Fibroblast of gingiva (primary cell): ENCODE measurements around the gene SORCS2.

Experiments used
- DNase-seq: peaks from one replicate; pipeline ENCODE4 v3.0.0-alpha.2; 2011; ENCODE audit warnings: low read depth

The SORCS2 gene

DNA sequence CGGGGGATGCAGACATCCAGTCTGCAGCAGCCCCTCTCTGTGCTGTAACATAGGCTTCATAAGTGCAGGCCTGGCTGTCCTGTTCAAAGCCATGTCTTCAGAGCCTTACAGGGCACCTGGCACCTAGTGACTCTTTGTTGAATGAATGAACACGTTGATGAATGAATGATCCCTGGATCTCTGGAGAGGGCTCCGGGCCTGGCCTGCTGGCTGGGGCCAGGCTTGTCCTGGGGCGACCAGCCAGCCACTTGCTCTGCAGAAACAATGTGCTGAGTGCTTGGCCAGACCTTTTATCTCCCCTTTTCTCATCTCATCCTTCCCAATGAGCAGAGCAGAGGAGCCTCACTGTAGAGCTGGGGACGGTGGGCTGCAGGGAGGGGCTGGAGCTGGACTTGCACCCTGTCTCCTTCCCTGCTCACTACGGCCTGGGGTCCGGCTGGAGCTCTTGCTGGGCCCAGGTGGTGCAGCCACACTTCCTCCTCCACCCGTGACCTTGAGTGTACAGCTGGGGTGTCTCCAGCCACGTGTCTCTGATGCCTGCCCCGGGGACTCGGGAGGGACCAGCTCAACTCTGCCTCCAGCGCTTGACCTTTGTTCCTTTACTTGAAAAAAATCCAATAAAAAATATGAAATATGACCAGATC is 164.5 kb downstream of the SORCS2 start:
- no peak for DNase-seq

DNA sequence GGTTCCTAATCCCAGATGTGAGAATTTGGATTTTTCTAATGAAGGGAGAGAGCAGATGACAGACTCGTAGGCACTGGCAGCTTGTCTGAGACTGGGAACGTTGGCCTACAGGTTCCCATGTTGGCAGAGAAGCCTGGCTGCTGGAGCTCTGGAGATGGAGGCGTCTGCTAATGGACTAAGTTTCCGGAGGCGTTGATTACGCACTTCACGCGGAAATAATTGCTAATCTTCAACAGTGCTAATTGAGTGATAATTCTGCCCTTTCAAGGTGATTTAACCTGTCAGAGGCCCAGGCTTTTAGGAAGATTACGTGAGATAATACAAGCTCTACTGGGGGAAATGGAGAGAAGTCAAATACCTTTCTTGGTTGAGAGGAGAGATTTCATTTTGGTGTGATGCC is 165.0 kb downstream of the SORCS2 start:
- DNase-seq, result no peak

DNA sequence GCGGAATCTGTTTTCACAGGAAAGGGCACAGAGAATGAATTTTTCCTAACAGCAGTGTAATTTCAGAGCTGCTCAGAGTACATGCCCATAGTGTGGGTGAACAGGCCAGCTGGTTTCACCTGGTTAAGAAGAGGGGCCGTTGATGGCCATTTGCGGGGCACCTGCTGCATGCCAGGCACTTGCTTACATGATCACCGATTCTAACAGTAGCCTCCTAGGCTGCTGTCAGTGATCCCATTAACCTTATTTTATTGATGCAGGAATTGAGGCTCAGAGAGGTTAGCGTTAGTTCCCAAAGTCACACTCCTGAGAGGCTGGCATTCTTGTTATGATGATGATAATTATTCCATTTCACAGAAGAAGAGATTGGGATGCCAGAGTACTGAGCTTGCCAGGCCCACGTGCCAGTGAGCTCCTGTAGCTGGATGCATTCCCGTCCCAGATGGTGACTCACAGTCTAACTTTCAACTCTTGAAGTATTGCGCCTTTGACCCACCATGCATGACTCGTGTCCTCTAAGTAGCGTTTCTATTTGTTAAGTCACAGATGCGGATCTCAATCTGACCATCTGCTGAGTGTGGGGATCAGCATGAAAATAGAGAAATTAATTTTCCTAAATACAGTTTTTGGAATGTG is 165.9 kb downstream of the SORCS2 start:
- DNase-seq, result peak; percentile 67

DNA sequence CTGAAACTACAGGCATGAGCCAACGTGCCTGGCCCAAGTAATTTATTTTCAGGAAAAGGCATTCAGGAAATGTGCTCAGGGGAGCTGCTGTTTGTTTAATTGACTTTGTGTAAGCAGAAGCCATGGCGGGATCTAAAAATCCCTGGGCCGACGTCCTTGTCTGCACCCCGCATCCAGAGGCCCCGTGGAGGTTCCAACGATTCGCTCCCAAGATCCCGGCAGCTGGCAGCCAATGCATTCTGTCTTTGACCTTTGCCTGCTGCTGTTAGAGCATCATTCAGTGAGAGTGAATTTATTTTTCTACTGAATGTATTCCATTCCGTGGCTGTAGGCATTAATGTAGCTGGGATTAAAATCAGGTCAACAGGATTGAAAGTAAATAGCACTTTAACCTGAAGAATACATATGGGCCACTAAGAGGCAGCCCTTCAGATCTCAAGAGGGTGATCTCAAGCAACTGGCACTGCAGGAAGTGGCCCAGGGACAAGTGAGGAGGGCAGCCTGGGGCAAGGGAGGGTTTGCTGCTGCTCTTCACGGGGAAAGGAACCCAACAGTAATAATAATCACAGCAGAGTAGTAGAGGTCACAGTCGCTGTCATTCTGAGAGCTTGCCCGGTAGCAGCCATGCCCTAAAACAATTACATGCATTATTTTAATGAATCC is 167.2 kb downstream of the SORCS2 start:
- DNase-seq, result no peak

DNA sequence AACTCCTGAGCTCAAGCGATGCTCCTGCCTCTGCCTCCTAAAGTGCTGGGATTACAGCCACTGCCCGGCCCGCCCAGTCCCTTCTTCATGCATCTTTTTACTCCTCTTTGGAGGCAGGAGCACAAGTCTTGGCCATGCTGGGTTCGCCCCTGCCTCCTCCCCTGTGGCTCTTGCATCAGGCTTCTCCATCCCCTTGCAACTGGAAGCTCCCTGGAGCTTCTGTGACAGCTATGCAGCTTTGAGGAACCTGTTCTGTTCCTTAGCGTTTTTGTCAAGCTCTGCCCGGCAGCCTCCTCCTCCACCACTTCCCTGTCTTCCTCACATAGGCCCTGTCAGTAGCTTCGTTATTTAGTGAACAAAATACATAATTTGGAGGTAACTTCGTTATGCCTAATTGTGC is 168.5 kb downstream of the SORCS2 start:
- DNase-seq, result no peak

DNA sequence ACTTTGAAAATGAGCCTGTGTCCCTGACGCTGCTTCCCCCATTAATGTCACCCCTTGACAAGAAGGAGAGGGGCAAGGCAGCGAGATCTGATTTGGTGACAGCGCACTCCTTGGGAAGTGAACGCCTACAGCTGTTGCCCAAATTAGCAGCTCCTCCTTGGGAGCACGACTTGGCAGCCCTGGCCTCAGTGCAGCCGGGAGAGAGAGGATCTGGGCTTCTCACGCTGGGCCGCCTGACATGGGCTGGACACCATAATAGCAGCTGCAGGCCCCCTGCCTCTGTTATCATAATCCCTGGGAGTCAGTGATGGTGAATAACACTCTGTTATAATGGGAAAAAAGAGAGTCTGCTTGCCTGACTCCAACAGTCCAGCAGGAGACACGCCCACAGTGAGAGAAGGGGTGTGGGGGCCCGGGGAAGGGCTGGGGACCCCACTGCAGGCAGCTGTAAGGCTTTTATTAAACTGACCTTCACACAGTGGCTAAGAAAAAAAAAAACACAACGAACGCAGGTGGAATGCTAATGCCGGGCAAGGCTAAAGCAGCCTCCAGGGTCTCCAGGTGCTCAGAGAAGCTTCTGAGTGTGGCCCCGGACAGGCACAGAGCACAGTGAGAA is 169.1 kb downstream of the SORCS2 start:
- DNase-seq, result no peak

DNA sequence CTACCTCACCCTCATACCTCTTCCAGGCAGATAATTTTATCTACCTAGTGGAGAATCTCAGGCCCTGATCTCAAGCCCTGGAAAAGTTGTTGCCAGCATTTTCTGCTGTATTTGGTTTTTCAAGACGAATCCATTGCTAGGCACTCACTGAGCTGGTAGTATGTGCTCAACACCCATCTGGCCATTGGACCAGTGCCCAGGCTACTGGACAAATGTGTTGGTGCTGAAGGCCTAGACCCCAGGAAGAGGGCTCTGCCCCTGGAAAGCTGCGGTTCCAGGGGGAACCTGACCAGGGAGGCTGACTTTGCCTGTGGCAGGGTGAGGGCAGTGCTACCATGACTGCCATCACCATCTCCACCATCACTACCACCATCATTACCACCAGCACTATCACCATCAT is 170.0 kb downstream of the SORCS2 start:
- DNase-seq, result no peak

DNA sequence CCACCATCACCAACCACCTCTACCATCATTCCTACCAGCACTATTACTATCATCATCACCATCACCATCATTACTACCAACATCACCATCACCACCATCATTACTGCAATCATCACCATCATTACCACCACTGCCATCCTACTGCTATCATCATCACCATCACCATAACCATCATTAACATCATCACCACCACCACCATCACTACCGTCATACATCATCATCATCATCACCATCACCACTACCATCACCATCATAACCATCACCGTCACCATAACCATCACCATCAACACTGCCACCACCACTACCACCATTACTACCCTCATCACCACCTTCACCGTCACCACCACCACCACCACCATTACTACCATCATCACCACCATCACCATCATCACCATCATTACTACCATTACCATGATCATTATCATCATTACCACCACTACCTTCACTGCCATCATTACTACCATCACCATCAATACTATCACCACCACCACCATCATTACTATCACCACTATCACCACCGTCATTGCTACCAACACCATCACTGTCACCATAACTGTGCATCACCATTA is 170.6 kb downstream of the SORCS2 start:
- no peak for DNase-seq

DNA sequence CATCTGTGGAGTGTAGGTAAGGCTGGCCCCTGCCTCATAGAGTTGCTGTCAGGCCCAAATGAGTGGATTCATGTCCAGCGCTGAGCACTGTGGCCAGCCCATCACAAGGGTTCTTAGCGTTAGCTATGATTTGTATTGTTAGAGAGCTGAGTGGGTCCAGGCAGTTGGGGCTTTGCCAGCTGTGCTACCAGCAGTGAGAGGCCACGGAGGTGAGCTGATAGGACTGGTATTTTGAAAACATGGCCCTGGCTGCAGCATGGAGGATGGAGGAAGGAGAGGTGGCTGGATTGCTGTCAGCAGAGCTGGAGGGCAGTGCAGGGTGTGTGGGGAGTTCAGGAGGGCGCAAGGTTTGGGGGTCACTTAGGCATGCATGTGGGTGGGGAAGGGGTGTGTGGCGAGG is 172.6 kb downstream of the SORCS2 start:
- no peak for DNase-seq

DNA sequence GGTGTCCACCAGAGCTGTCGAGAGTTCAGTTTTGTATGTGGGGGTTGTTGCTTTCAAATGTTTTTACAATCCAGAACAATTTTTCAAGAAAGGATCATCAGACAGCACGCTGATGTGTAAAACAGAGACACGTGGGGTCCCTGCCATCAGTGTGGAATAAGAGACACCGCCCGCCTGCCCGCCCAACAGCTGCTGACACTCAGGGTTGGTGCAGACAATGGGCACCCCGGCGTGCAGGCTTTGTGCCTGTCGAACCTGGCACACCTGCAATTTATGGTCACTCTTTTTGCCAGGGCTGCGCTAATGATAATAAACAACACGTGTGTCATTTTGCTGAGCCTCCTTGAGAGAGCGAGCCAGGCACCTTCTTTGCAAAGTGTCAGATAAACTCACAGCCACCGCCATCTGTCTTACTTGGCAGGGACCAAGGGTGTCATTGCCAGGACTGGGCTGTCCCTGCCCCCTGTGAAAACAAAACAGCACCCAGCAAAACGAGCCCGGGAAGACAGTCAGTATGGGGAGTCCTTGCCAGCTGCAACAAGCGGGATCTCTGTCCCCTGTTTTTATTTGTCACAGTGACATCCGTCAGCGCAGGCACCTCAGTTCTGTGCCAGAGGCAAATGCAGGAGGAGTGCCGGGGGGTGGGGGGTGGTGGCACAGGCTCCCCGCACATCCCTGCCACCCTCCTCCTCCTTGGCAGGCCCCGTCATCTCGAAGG is 173.3 kb downstream of the SORCS2 start:
- no peak for DNase-seq

DNA sequence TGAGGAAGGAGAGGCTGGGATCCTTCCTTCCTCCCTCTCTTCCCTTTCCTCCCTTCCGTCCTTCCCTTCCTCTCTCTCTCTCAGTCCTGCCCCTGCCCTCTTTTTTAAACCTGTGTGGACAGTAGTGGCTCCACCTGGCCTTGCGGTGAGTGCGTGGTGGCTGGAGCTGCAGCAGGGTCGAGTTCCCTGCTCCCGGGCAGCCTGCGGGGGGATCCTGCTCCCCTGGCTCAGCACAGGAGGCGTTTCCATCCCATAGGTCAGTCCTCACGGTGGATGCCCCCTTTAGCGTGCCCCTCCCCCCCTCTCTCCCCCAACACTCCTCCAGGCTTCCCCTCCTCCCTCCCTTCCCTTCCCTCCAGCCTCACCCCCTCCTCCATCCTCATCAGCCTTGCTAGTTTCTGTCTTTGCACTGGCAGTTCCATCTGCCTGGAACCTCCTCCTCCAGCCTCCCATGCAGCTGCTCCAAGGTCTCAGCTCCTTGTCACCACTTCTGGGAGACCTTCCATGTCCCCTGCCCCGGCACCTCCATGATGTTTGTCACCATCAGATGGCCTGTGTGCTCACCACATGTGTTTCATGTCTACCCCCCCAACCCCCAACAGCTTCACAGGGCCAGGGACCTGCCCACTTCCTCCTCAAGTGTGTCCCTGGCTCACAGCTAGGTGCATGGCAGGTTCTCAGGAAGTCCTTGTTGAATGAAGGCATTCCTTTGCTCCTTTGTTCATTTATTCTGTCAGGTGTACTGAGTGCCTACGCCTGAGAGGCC is 174.0 kb downstream of the SORCS2 start:
- DNase-seq, result no peak

DNA sequence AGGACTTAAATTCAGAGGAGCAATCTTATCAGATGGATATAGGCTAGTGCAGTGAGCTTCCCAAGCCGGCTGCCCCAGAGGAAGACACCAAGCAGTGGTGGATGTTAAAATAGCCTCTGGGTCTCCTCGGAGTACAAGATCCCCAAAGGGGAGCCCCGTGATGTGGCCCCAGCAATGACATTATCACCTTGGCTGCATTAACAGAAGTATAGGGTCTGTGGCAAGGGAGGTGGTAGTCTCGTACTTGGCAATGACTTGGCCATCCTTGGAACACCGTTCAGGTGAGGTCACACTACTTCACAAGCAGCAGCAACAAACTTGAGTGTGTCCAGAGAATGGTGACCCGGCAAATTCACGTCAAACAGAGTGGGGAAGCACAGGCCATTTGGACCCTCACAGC is 174.6 kb downstream of the SORCS2 start:
- no peak for DNase-seq

DNA sequence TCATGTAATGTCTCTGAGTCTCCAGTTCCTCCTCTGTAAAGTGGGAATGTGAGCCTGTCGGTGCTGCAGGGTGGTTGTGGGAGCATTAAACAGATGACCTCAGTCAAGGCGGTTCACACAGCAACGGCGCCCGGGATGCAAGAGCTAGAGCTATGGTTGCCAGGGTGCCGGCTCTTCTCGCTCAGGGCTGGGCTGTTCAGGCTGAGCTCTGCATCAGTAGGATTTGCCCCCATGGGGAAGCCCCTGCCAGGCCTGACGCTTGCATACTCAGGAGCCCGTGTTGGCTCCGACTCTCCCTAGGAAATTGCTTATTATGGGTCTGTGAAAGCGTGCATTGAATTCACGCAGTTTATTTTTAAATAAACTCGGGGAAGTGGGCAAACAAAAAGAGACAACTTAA is 175.1 kb downstream of the SORCS2 start:
- DNase-seq, result no peak

DNA sequence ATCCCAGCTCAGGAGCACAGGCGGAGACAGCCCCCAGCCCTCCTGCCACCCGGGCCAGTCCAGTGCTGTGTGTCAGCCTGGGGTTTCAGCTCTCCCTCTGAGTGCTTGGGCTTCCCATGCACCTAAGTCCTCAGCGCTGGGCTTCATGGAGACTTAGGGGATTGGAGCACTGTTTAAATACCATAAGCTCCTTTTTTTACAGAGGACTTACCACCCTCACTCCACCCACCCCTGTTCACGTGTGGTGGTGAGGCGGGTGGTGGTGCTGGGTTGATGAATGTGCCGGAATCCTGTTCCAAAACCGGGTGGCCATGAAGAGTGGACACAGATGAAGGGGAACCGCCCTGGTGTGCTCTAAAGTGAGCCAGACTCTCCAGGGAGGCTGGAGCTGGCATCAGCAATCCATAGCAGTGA is 175.5 kb downstream of the SORCS2 start:
- no peak for DNase-seq

DNA sequence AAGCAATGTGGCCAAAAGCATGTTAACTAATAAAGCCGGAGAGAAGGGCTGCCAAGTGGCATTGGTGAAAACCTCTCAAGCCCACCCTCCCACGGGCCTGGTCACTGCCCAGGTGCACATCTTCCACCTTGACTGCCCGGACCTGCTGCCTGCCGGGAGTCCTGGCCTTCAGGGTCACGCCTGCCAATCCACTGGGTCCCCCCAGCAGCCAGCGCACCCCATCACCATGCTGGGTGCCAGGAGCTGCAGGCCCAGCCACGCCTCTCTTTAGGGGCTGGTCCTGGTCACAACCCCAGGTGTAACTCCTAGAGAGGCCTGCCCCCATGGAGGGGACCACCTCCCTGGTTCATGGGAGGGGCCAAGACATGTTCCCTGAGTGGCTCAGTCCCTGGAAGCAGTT is 176.0 kb downstream of the SORCS2 start:
- no peak for DNase-seq

DNA sequence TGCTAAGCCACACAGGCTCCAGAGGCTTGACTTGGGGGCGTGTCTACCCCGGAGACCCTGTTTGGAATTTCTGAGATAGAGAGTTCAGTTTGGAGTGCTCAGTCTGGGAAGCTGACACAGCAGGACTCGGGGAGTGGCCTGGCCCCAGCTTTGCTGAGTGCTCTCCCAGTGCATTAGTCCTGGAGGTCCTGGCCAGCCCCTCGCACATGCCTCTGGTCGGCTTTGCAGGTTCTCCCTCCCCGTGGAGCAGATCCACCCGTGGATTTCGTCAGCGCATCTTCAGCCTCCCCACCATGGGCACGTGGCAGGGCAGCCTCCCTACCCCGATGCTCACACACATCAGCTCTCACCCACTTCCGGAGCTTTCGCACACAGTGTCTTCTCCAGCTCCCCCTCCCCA is 177.2 kb downstream of the SORCS2 start:
- no peak for DNase-seq

DNA sequence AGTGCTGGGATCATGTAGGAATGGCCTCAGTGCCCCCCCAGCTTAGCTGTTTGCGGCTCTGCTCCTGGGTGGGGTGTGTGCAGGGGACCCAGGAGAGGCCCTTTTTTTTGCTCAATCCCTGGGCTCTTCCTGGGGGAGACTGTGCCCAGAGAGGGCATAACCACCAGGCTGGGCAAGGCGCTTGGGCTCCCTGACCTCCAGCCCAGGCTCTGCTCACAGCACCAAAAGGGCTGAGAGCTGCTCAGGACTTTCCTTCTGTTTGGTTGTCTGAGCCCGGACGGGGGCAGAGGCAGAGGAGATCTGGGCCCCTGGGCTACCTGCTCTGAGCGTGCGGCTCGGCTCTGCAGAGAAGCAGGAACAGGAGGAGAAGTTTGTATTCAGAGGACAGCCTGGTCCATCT is 177.7 kb downstream of the SORCS2 start:
- DNase-seq, result no peak

DNA sequence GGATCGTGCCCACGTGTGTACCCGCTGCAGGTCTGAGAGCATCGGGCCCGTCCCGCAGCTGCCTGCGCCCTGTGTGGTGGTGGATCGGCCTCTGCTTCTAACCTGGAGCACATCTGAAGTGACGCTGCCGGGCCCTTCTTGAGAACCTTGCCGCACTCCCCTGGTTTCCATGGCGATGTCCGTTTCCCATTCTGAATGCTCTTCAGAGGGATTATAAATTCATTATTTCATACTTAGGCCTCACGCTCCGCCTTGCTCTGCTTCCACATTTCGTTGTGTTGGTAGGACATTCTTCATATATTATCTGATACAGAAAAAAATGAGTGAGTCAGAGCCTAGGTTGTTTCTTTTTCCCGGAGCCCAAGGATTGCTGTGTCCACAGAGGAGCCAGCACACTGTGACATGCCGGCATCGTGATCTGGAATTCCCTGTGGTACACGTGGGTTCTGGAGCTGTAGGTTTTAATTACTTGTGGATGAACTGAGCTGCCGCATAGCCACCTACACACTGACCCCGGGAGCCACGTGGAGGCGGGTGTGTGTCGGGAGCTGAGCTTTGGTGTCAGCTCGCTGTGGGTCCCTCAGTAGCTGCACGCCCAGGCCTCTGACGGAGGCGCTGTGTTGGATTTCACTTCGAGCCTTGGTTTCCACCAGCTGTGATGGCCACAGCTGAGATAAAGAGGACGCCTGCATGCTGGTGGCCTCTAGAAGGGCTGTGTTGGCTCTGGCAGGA is 179.0 kb downstream of the SORCS2 start:
- DNase-seq, result no peak

DNA sequence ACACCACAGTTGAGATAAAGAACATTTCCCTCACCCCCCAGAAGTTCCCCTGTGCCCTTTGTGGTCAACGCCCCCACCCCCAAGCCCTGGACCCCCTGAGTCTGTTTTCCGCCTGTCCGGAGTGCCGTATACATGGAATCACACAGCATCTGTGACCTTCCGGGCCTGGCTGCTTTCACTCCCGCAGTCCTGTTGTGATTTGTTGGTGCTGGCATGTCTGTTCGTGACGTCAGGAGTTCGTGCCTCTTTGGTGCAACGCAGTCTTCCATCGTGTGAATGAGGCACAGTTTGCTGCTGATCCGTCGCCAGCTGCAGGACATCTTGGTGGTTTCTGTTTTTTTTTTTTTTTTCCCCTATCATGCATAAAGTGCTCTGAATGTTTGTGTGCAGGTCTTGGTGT is 180.3 kb downstream of the SORCS2 start:
- DNase-seq, result no peak

DNA sequence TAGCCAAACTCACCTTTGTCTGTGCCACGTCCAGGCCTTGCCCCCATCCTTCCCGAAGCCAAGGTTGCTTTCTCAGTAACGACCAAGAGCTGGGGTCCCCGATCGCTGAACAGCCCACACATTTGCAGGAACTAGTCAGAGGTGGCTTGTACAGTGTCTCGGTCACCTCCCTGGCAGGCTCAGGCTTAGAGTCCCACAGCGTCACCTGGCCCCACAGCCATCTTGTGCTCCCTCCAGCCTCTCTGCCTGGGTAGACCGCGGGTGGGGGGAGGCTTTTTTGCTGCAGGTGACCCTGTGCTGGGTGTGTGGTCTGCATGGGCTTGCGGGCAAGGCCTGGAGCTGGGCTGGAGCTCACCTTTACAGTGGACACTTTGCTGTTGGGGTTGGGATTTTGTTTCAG is 182.2 kb downstream of the SORCS2 start:
- DNase-seq, result no peak

DNA sequence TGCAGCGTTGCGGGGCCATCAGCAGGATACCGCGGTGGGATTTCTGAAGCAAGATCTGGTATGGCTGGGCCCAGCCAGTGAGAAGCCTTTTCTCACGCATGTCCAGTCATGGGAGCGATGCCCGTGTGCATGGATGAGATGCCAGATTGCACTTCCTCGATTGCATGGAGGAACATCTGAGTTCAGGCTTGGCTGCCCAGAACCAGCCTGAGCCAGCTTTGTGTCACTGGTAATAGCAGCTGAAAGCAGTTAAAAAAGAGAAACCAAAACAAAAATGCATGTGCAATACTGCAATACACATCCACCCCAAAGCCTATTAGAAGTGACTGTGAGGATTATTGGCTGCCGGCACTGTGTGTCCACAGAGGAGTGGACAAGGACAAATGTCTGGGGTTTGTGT is 183.1 kb downstream of the SORCS2 start:
- DNase-seq, result peak; percentile 63
